Suprapubic skin (tissue), 4 donors: ENCODE measurements around the gene TLR6. TPM values are rescaled to one million over a fixed set of nuclear protein-coding genes. Genes with fewer than 3 reads are reported as not detected.

Experiments used
- DNase-seq, 2 donors: peaks; one replicate each; pipeline ENCODE4 v3.0.0-alpha.2; 2019; ENCODE audit warnings: low spot score in 2 of 2
- H3K27ac ChIP-seq: fragments of 200-600 bp; sonication (generic); one replicate; pipeline ENCODE4 v1.5.1; 2019
- H3K27me3 ChIP-seq: fragments of 200-600 bp; sonication (generic); one replicate; pipeline ENCODE4 v1.5.1; 2019
- H3K36me3 ChIP-seq: fragments of 200-600 bp; sonication (generic); one replicate; pipeline ENCODE4 v1.5.1; 2019
- H3K4me1 ChIP-seq: fragments of 200-600 bp; sonication (generic); one replicate; pipeline ENCODE4 v1.5.1; 2019
- H3K4me3 ChIP-seq: fragments of 200-600 bp; sonication (generic); one replicate; pipeline ENCODE4 v1.5.1; 2019; ENCODE audit warnings: mild to moderate bottlenecking
- H3K9me3 ChIP-seq: fragments of 200-600 bp; sonication (generic); one replicate; pipeline ENCODE4 v1.5.1; 2019
- EP300 ChIP-seq: sonication (generic); formaldehyde crosslinking; IDR thresholded peaks from one replicate; pipeline ENCODE4 v1.6.1; 2017; ENCODE audit warnings: antibody characterized with exemption
- POLR2A ChIP-seq, 2 donors: fragments of 450-650 bp; IDR thresholded peaks; one replicate each; pipeline ENCODE4 v1.6.1; 2017; ENCODE audit warnings: antibody characterized with exemption in 2 of 2, mild to moderate bottlenecking in 2 of 2, moderate library complexity in 2 of 2
- POLR2AphosphoS5 ChIP-seq, 3 donors: sonication (generic); formaldehyde crosslinking; IDR thresholded peaks; one replicate each; pipeline ENCODE4 v1.6.1; 2017; ENCODE audit warnings: antibody characterized with exemption in 3 of 3
- WGBS: methylation state at CpG from one replicate; pipeline ENCODE4 v1.1.5; 2018; 5-methylcytosine and 5-hydroxymethylcytosine counted together
- total RNA-seq, 4 donors: library from RNA; depleted of rRNA; stranded (reverse); fragments of >200 nt; gene quantifications; one replicate each; pipeline ENCODE4 v1.1.0, GENCODE V29; 2016
- TF ChIP-seq, protein P1 (sequence below), 2 donors: fragments of 200-600 bp in 1 of 2; fragments of 450-650 bp in 1 of 2; sonication (generic) in 1 of 2; IDR thresholded peaks; one replicate each; pipeline ENCODE4 v1.5.1; 2016 to 2019; ENCODE audit warnings: antibody characterized with exemption in 2 of 2, mild to moderate bottlenecking in 1 of 2, moderate library complexity in 1 of 2

The TLR6 gene
- total RNA-seq, 4 donors from 2014 or later, result 2.1 to 6.4 (median 2.5) TPM

GRCh38 chr4:38791010-38791409, 65.6 kb downstream of the TLR6 start:
- WGBS, result 78% methylated on average over 2 of the region's 2 CpGs
- no peak overlapping the region for H3K4me3 ChIP-seq
- H3K27ac ChIP-seq, result no peak overlapping the region

DNA sequence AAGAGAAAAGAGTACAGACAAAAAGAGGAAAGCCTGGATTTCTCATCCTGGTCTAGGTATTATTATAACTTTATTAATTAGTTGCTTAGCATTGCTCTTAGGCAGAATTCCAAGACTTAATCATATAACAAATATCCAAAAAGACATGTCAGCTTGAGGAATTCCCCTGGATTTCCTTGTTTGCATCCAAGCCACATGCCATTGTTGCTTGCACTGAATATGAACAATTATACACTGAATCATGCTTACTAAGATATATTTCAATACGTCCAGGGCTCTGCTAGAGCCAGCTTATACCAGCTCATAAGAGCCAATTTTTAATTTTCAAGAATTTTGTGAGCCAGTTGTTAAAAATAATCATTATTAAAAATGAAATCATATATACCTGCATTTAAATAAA, 68.3 kb downstream of the TLR6 start:
- Histone ChIP-seq H3K27ac (no peak overlapping the region), H3K4me1 (no peaks in the 10 kb centered on the region), H3K27me3 (no peaks in the 10 kb centered on the region), H3K4me3 (no peak overlapping the region), H3K36me3 (no peaks in the 10 kb centered on the region), H3K9me3 (no peaks in the 10 kb centered on the region)
- TF ChIP-seq, protein P1, sequence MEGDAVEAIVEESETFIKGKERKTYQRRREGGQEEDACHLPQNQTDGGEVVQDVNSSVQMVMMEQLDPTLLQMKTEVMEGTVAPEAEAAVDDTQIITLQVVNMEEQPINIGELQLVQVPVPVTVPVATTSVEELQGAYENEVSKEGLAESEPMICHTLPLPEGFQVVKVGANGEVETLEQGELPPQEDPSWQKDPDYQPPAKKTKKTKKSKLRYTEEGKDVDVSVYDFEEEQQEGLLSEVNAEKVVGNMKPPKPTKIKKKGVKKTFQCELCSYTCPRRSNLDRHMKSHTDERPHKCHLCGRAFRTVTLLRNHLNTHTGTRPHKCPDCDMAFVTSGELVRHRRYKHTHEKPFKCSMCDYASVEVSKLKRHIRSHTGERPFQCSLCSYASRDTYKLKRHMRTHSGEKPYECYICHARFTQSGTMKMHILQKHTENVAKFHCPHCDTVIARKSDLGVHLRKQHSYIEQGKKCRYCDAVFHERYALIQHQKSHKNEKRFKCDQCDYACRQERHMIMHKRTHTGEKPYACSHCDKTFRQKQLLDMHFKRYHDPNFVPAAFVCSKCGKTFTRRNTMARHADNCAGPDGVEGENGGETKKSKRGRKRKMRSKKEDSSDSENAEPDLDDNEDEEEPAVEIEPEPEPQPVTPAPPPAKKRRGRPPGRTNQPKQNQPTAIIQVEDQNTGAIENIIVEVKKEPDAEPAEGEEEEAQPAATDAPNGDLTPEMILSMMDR (IDR thresholded peaks at IDR 0.05), result no peak
- TF ChIP-seq POLR2A (IDR thresholded peaks at IDR 0.05) (no peak), EP300 (no peak), POLR2AphosphoS5 (IDR thresholded peaks at IDR 0.05) (no peak)
- DNase-seq, result no peak
- 24% methylated on average over 1 of the region's 1 CpG for WGBS

More at GRCh38 chr4:38791010-38791409, 65.6 kb downstream of the TLR6 start:
- H3K4me1 ChIP-seq, result no peaks in the 10 kb centered on the region
- H3K36me3 ChIP-seq, result no peaks in the 10 kb centered on the region
- no peaks in the 10 kb centered on the region for H3K9me3 ChIP-seq
- DNase-seq, result no peak
- no peaks in the 10 kb centered on the region for H3K27me3 ChIP-seq
- TF ChIP-seq POLR2AphosphoS5 (IDR thresholded peaks at IDR 0.05) (no peak), EP300 (no peak), POLR2A (IDR thresholded peaks at IDR 0.05) (no peak)
- TF ChIP-seq, protein P1 (IDR thresholded peaks at IDR 0.05), result no peak

GRCh38 chr4:38787693-38788092, 68.9 kb downstream of the TLR6 start:
- Histone ChIP-seq H3K27me3 (no peaks in the 10 kb centered on the region), H3K9me3 (no peaks in the 10 kb centered on the region), H3K27ac (no peak overlapping the region), H3K4me1 (peaks cover 1% of the 10 kb centered on the region), H3K4me3 (no peak overlapping the region), H3K36me3 (no peaks in the 10 kb centered on the region)
- 97% methylated on average over 4 of the region's 4 CpGs for WGBS
- no peak for DNase-seq
- TF ChIP-seq POLR2AphosphoS5 (IDR thresholded peaks at IDR 0.05), result no peak
- no peak for TF ChIP-seq EP300
- TF ChIP-seq, protein P1 (IDR thresholded peaks at IDR 0.05), result no peak
- no peak for TF ChIP-seq POLR2A (IDR thresholded peaks at IDR 0.05)

DNA sequence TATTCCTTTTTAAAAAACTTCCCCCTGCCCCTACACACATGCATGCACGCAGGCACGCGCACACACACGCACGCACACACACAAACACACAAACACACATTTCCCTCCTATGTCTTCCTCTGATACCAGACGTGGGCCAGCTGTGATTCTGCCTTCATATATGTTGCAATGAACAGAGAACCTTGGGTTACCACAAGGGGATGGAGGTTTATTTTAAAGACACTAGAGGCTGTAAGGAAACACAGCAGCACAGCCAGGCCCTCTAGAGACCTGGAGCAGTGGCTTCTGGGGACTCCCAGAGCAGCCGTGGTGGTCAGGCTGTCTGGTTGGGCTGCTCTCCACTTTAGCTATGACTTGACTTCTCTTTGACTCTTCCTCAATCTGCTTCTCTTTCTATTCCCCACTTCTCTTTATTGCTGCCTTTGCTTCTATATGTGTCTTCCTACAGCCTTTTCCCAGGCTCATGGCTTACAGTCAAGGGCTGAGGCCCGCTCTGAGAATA, 70.7 kb downstream of the TLR6 start:
- TF ChIP-seq, protein P1 (IDR thresholded peaks at IDR 0.05), result no peak
- TF ChIP-seq EP300 (no peak), POLR2A (IDR thresholded peaks at IDR 0.05) (no peak), POLR2AphosphoS5 (IDR thresholded peaks at IDR 0.05) (no peak)
- Histone ChIP-seq H3K4me3 (no peak overlapping the region), H3K9me3 (no peaks in the 10 kb centered on the region), H3K27me3 (no peaks in the 10 kb centered on the region), H3K4me1 (peaks cover 3% of the 10 kb centered on the region), H3K27ac (no peak overlapping the region), H3K36me3 (no peaks in the 10 kb centered on the region)
- WGBS, result 88% methylated on average over 8 of the region's 8 CpGs
- no peak for DNase-seq

DNA sequence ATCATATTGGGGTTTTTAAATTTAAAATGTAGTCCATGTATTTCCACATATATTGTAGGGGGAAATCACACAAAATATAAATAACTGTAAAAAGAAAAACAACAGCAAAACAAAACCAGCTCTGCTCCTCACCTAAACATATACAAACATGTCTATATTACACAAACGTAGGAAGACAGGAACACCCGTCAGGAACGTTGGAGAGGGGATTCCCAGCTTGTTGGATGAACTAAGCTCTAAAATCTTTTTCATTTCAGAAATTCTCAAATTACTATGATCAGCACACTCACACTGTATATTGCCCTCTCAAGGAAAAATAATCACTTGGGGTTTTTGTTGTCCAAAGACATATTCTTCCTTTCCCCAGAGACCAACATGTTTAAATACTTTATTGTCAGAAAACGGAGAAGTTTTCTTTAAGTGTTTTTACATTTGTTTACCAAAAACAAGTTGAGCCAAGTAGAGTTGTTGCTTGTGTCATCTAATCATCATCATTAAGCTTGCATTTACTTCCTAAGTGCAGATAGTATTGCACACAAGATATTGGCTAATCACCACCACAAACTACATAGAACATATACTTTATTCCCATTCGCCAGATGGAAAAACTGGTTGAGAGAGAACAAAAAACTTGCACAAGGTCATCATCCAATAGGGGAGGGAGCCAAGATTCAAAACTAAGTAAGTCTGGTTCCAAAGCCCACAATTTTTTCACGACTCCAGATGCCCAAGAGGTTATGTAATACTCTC, 71.4 kb downstream of the TLR6 start:
- Histone ChIP-seq H3K4me3 (no peak overlapping the region), H3K27ac (no peak overlapping the region)
- WGBS, result 49% methylated on average over 6 of the region's 6 CpGs

More for the DNA sequence above, 71.4 kb downstream of the TLR6 start:
- no peak for DNase-seq
- H3K9me3 ChIP-seq, result no peaks in the 10 kb centered on the region
- TF ChIP-seq, protein P1 (IDR thresholded peaks at IDR 0.05), result no peak
- TF ChIP-seq POLR2A (IDR thresholded peaks at IDR 0.05) (no peak), POLR2AphosphoS5 (IDR thresholded peaks at IDR 0.05) (no peak), EP300 (no peak)
- no peaks in the 10 kb centered on the region for H3K36me3 ChIP-seq
- H3K4me1 ChIP-seq, result peaks cover 3% of the 10 kb centered on the region
- no peaks in the 10 kb centered on the region for H3K27me3 ChIP-seq
